Measurements from ENCODE around the gene COG8.

DNA sequence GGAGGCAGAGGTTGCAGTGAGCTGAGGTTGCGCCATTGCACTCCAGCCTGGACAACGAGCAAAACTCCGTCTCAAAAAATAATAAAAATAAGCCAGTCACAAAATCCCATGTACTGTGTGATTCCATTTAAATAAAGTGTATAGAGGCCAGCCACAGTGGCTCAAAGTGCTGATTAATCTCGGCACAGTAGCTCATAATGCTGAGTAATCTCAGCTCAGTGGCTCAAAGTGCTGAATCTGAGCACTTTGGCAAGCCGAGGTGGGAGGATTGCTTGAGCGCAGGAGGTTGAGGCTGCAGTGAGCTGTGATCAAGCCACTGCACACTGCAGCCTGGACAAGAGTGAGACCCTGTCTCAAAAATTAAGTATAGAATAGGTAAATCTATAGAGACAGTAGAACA is 7.3 kb upstream of the COG8 start:
- TF ChIP-seq CTCF (IDR thresholded peaks at IDR 0.05), result no peak
- TF ChIP-seq POLR2AphosphoS5 (IDR thresholded peaks at IDR 0.05; ENCODE audit: insufficient read depth in 1 of 2, low read depth in 1 of 2), result no peak
- no peak for TF ChIP-seq POLR2A (IDR thresholded peaks at IDR 0.05)

Measured in vagina (tissue), 2 donors.